KOPT-K1 (cell line): ENCODE measurements around the gene CCDC88C.
"Not testable (repeated sequence)": the region's sequence is repeated elsewhere in the genome, so short reads cannot be mapped to it uniquely, and the experiment has no call there.

Experiments
- H3K27ac ChIP-seq: fragments of 200-600 bp; sonication (generic); 2 replicates; pipeline ENCODE4 v1.5.1; 2016; ENCODE audit warnings: antibody characterized with exemption, mild to moderate bottlenecking, low read depth, low read length; ENCODE audit not compliant: poor library complexity, severe bottlenecking
- H3K36me3 ChIP-seq: fragments of 200-600 bp; sonication (generic); 2 replicates; pipeline ENCODE4 v1.5.1; 2017; ENCODE audit warnings: antibody characterized with exemption, mild to moderate bottlenecking, low read length, moderate library complexity; ENCODE audit not compliant: insufficient read depth
- H3K9me3 ChIP-seq: fragments of 200-600 bp; sonication (generic); 2 replicates; pipeline ENCODE4 v1.5.1; 2017; ENCODE audit warnings: antibody characterized with exemption, low read length, mild to moderate bottlenecking; ENCODE audit not compliant: insufficient read depth, poor library complexity, severe bottlenecking

The CCDC88C gene

GRCh38 chr14:91249841-91250616 lies 167.6 kb downstream of the CCDC88C start:
- H3K36me3 ChIP-seq, result no peaks in the 10 kb centered on the region
- H3K27ac ChIP-seq, result peak overlapping the region; percentile 87

GRCh38 chr14:91246051-91246852 lies 171.4 kb downstream of the CCDC88C start:
- no peaks in the 10 kb centered on the region for H3K9me3 ChIP-seq
- peak overlapping the region; percentile 88 for H3K27ac ChIP-seq
- H3K36me3 ChIP-seq, result no peaks in the 10 kb centered on the region

More at GRCh38 chr14:91249841-91250616, 167.6 kb downstream of the CCDC88C start:
- no peaks in the 10 kb centered on the region for H3K9me3 ChIP-seq

- not testable (repeated sequence) for H3K9me3 ChIP-seq, H3K36me3 ChIP-seq
- H3K27ac ChIP-seq, result peak overlapping the region; percentile 88
These were observed 172.0 kb downstream of the CCDC88C start for GRCh38 chr14:91245616-91246015.

- H3K9me3 ChIP-seq, result no peaks in the 10 kb centered on the region
- H3K36me3 ChIP-seq, result no peaks in the 10 kb centered on the region
- peak overlapping the region; percentile 88 for H3K27ac ChIP-seq
These were observed 172.6 kb downstream of the CCDC88C start for GRCh38 chr14:91245029-91245428.

GRCh38 chr14:91244501-91244901 lies 173.1 kb downstream of the CCDC88C start, which contains the start of gene GPR68:
Gene GPR68 (minus strand): TSS chr14:91244704. CDS start chr14:91235050, 9,654 bp downstream.
- peak within 1 kb of the TSS; percentile 88 for H3K27ac ChIP-seq

GRCh38 chr14:91243074-91243471 lies 174.5 kb downstream of the CCDC88C start:
- H3K27ac ChIP-seq, result peak overlapping the region; percentile 88
- H3K9me3 ChIP-seq, result no peaks in the 10 kb centered on the region
- peaks cover 4% of the 10 kb centered on the region; the same call in 1 of the 2 replicates for H3K36me3 ChIP-seq

More at GRCh38 chr14:91244501-91244901, 173.1 kb downstream of the CCDC88C start, which contains the start of gene GPR68:
- H3K9me3 ChIP-seq, result no peaks in the 10 kb centered on the region
- H3K36me3 ChIP-seq, result no peaks in the 10 kb centered on the region

GRCh38 chr14:91242635-91243034 lies 175.0 kb downstream of the CCDC88C start:
- peak overlapping the region; percentile 88 for H3K27ac ChIP-seq
- H3K36me3 ChIP-seq, result peaks cover 4% of the 10 kb centered on the region; the same call in 1 of the 2 replicates
- H3K9me3 ChIP-seq, result no peaks in the 10 kb centered on the region

GRCh38 chr14:91241863-91242262 lies 175.8 kb downstream of the CCDC88C start:
- H3K36me3 ChIP-seq, result peaks cover 4% of the 10 kb centered on the region; the same call in 1 of the 2 replicates
- peak overlapping the region; percentile 88 for H3K27ac ChIP-seq
- no peaks in the 10 kb centered on the region for H3K9me3 ChIP-seq

- H3K36me3 ChIP-seq, result peaks cover 18% of the 10 kb centered on the region; the same call in 1 of the 2 replicates
- H3K27ac ChIP-seq, result no peak overlapping the region
- H3K9me3 ChIP-seq, result no peaks in the 10 kb centered on the region
These were observed 179.0 kb downstream of the CCDC88C start for GRCh38 chr14:91238661-91239060.

- H3K27ac ChIP-seq, result no peak overlapping the region
- peaks cover 24% of the 10 kb centered on the region; the same call in 1 of the 2 replicates for H3K36me3 ChIP-seq
- H3K9me3 ChIP-seq, result no peaks in the 10 kb centered on the region
These were observed 179.5 kb downstream of the CCDC88C start for GRCh38 chr14:91238085-91238484.

GRCh38 chr14:91237219-91237618 lies 180.4 kb downstream of the CCDC88C start:
- Histone ChIP-seq H3K36me3 (peaks cover 33% of the 10 kb centered on the region), H3K9me3 (no peaks in the 10 kb centered on the region), H3K27ac (no peak overlapping the region)

- Histone ChIP-seq H3K36me3 (peaks cover 43% of the 10 kb centered on the region), H3K9me3 (no peaks in the 10 kb centered on the region), H3K27ac (no peak overlapping the region)
These were observed 181.8 kb downstream of the CCDC88C start for GRCh38 chr14:91235841-91236240.

- no peak overlapping the region for H3K27ac ChIP-seq
- H3K36me3 ChIP-seq, result peaks cover 43% of the 10 kb centered on the region
- no peaks in the 10 kb centered on the region for H3K9me3 ChIP-seq
These were observed 182.9 kb downstream of the CCDC88C start for GRCh38 chr14:91234791-91235114.

GRCh38 chr14:91233936-91234790 lies 183.5 kb downstream of the CCDC88C start:
- H3K9me3 ChIP-seq, result no peaks in the 10 kb centered on the region
- peaks cover 43% of the 10 kb centered on the region for H3K36me3 ChIP-seq
- H3K27ac ChIP-seq, result no peak overlapping the region
